GM18519 (cell line): ENCODE data around the gene ACOT9.
"Not testable (repeated sequence)": the region's sequence is repeated elsewhere in the genome, so short reads cannot be mapped to it uniquely, and the experiment has no call there.

Experiments used
- ATAC-seq: cut with Tn5 transposase; IDR thresholded peaks from one replicate; pipeline ENCODE4 v1.9.1; 2021; ENCODE audit warnings: mild to moderate bottlenecking, moderate library complexity; ENCODE audit not compliant: unreplicated experiment, low FRiP score

The ACOT9 gene

DNA sequence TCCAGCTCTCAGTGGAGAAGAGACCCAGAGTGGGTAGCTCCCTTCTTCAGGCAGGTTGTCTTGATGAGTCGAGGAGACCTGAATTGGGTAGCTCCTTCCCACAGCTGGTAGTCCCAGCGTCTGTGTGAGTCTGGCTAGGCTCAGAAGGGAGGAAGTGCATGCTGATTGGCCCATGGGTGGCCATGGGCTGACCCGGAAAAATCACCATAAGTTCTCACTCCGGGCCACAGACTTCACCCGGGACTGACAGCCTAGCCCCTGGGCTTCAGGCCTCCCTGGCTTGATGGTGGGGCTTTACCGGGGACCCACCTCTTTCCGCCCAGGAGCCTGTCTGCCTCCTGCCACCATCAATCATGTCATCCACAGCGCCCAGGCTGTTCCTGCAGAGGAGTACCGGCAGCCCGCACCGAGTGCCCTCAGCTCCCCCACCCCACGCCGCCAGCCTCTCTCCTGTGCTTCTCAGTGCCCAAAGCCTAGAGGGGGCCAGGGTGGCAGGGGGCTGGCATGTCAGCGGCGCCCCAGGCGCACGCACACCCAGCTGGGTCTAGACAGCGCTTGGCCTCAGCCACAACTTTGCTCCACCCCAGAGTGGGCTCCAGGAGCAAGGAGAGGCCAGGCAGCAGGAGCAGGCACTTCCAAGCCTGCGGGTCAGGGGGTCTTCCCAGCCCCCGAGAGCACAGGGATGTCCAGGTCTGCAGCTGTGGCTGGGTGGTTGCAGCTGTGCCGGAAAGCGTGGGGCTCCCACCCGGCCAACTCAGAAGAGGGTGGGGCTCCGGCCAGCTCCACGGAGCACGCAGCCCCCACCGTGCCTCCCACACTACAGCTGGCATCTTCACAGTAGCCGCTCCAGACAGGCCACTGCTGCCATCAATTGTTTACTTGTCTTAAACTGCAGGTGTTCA, 23.8 kb upstream of the ACOT9 start:
- ATAC-seq: no peak

DNA sequence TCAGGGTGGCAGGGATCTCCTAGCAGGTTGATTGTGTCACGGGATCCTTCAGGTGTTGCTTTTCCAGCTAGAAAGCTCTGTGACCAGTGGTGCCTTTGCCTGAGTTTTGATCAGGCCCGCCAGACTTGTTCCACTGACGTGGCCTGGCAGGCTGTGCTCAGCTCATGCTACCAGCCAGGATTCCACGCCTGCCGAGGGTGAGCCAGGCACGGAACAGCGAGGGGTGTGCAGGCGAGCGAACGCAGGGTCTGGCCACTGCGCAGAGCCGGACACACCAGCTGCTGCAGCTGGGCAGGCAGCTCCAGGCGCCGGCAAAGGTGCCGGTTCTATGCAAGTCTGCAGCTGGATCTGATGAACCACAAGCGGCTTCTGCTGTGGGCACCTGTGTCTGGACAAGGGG, 22.8 kb upstream of the ACOT9 start:
- ATAC-seq: no peak

DNA sequence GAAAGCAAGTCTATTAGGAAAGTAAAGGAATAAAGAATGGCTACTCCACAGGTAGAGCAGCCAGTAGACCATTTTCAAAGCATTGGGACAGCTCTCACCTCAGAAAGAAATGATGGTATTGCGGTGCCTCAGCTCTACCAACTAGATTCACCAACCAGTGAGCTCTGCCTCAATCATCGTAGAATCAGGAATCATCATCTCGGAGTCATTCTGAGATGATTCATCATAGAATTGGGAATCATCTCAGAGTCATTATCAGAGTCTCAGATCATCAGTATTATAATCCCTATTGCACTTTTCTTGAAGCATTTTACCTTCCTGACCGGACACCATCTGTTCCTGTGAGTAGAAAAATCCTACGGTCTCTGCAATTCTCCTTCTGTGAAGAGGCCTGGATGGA, 22.4 kb upstream of the ACOT9 start:
- ATAC-seq: no peak

DNA sequence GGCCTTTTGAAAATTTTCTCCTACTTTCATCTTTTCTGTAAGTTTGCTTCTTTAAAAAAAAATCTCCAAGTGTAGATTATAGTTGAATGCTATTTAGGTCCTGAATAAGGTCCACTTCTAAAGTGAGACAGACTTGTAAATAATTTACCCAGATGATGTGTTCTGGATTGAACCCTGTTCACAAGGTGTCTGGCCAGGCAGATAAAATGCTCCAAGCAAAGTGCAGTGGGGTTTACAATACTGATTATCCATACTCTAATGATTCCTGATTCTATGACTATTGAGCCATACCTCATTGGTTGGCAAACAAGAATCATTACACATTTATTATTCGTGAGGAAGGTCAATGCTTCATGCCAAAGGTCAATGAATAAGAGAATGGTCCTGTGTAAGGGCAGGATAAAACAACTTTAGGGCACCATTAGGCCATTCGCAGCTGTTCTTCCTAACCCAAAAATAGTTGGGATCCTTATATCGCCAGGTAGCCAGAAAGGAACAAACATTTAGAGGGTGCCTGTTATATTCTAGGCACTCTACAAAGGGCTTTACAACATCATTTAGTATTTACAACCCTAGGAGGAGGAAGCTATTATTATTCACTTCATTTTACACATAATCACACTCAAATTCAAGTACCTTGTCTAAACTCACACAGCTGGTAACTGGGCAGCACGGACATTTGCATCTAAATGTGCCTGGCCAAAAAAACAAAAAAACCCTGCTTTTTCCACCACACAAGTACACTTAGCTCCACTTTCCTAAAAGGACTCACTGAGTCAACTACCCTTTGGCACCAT, 21.3 kb upstream of the ACOT9 start:
- ATAC-seq: no peak

DNA sequence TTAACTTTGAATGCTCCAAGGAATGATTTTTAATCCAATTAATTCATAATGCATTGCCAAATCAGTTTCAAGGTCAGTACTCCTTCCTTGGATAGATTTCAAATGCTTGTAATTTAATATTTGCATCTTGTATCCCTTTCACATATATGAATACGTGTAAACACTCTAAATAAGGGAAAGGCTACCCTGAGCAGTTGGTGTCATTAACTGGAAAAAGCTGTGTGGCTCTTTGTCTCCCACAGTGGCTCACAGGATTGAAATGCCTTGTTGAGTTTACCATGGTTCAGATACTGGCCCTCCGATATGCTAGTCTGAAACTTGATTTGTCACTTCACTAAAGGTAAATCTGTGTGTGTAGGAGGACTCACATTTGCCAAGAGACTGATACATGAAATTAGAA, 16.7 kb upstream of the ACOT9 start:
- no peak for ATAC-seq

DNA sequence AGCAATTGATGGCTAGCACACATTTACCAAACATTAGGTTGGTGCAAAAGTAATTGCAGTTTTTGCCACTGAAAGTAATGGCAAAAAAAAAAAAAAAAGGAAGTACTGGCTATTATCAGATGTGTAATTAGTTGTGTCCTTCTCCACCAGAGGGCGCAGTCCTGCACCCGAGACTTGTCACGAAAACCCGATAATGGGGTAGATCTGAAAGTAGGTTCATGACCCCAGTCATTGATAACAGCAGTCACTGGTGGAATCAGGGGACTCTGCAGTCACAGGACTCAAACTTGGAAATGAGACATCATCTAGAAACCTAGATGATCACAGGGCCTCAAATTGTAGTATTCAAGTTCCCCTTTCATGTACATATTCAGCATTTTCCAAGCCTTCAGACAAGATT, 13.1 kb upstream of the ACOT9 start:
- ATAC-seq: peak; percentile 72

DNA sequence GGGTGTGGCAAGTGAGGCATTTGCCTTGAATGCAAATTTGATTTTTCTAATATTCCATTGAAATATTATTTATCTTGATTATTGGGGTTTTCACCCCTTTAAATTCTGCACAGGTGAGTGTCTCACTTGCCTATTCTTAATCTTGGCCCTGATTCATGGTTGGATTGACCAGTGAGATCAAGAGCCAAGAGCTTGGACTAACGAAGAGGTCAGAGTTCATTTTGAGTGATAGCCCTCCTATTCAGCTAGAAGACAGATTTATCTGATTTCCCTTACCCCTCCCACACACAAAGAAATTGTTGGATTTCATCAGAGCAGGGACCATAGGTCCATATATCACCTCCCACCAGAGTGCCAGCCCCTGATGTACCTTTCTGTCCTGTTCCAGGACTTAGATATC, 11.6 kb upstream of the ACOT9 start:
- ATAC-seq: no peak

DNA sequence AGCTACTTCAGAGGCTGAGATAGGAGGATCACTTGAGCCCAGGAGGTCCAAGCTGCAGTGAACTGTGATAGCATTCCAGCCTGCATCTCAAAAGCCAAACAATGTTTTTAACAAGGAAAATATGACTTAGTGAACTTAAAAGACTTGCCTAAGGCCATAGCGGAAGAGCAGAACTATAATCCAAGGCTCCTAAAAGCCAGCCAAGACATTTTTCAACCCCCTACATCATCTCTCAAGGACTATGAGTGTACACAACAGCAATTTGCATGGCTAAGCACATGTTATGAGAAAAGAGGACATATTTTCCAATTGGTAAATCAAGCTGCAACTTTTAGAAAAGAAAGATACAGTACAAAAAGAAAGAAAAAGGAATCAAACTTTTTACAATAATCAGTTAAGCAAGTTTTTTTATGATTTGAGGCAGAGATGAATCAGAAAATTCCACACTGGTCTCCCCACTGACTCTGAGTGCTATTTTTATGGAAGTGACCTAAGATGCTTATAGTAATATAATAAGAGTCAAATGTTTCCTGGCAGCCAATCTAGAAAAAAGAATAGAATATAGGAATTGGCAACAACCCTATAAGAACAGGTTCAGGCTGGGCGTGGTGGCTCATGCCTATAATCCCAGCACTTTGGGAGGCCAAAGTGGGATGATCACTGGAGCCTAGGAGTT, 9.8 kb upstream of the ACOT9 start:
- ATAC-seq: no peak

DNA sequence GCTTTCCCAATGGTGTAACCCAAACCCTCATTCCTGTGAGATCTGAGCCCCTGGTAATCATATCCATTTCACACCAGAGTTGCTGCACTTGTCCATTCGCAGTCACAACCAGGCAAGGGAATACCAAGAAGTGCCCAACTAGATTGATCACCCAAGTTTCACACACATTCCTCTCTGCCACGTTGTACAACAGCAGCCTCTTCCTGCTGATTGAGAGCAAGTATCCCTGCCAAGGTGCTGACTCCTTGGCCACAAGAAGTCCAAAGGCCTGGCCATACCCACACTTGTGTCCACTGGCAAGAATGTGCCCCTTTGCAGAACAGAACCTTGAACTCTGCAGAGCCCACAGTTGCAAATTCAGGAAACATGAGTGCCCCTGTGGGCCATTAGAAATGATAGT, 6.5 kb upstream of the ACOT9 start:
- ATAC-seq: no peak

DNA sequence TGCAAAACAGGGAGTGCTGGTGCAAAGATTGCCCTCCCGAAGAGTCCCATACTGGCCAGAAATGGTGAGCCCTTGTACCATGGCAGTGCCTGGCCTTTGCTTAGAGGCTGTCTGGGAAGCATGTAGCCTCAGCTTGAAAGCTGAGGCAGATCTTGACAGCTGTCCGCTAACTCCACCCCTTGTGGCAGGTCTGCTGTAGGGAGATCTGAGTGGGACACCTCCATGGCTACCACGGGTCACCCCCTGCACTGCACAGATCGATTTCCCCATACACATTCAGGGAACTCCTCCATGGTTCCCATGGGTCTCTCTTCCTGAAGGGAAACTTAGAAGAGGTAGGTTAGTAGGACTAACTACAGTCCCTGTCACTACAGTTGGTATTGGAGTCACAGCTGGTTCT, 6.1 kb upstream of the ACOT9 start:
- no peak for ATAC-seq

DNA sequence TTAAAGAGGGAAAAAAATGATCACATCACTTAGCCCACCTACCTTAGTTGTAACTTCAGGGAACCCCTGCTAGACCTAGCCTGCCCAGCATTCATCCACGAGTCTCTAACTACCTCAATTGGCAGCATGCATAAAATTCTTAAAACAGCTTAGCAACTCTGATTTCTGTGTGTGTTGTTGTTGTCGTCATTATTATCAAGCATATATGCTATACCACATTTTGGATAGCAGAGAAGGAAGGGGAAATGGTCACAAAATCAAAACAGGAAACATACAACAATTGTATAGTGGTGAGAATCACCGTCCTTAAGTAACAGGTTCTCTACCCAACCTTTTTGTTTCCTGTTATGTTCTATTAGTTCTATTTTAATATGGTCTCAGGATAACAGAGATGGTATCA, 2.7 kb upstream of the ACOT9 start:
- no peak for ATAC-seq

DNA sequence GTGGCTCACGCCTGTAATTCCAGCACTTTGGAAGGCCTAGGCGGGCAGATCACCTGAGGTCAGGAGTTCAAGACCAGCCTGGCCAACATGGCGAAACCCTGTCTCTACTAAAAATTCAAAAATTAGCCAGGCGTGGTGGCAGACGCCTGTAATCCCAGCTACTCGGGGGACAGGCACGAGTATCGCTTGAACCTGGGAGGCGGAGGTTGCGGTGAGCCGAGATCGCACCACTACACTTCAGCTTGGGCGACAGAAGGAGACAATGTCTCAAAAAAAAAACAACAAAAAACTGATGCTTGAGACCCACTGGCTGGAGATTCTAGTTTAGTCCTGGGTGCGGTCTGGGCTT, 521 bp upstream of the ACOT9 start:
- not testable (repeated sequence) for ATAC-seq

DNA sequence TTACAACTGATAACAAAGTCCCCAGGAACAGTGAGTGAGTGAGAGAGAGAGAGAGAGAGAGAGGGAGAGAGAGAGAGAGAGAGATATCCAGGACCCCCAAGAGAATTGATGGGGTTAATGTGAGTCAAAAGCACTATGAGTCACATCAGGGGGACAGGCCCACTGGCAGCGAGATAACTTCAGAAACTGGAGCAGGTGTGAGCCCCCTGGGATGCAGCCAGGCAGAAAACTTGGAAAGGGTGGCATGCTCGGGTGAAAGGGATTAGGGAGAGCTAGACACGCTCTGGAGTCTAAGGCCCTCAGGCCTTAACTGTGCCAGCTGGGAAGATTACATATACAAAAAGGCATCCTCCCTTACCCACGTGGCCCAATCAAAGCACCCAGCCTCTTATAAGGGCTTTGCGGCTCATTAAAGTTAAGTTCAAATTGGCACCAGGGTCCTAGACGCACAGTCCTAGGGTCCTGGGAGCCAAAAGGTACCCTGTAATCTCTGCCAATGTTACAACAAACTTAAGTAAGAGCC, 841 bp downstream of the ACOT9 start:
- no peak for ATAC-seq

DNA sequence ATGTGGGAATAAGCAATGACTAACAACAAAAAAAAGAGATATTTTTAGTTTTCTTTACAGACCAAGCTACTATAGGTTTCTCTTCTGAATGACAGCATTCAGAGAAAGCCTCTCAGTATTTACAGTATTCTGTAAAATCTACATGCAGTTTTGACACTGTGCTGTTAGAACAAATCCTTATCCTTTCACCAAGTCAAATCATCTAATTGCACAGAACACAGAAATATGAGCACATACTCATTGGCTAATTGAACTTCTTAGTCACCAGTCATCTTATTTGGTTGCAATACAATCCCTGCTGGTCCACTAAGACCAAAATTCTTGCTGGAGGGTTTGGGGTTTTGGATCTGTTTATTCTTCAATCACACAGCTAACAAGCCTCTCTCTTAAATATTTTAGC, 5.7 kb downstream of the ACOT9 start:
- no peak for ATAC-seq

DNA sequence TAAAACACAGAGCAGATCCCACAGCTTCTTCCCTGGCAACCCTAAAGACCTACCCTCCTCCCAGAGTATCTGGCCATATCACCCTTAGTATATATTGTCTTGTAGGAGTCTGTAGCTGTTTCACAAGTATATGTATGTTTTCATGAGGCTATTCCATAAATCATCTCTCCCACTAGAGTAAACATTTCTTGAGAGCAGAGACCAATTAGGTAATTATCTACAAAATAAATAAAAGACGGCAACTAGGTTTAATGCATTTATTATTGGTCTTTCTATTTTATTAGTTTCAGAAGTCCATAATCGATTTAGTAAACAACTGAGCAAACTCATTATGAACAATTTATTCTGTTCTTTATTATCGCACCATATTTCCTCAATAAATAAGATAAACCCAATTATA, 7.0 kb downstream of the ACOT9 start:
- no peak for ATAC-seq

DNA sequence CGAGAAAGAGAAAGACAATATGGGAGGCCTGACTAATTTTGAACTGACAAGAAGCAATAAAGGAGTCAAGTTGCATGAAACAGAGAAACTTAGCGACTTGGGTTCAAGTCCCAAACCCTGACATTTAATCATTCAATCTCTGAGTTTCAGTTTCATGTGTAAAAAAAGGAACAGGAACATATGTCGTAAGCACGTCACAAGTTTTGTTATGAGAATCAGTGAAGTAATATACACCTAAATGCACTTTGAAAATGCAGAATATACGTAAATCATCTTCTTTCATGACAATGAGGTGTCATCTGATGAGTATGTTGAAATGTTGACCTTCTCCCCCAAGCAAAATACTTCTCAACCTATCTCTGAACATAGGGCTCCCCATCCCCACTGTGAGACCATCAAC, 10.4 kb downstream of the ACOT9 start:
- peak; percentile 95 for ATAC-seq

DNA sequence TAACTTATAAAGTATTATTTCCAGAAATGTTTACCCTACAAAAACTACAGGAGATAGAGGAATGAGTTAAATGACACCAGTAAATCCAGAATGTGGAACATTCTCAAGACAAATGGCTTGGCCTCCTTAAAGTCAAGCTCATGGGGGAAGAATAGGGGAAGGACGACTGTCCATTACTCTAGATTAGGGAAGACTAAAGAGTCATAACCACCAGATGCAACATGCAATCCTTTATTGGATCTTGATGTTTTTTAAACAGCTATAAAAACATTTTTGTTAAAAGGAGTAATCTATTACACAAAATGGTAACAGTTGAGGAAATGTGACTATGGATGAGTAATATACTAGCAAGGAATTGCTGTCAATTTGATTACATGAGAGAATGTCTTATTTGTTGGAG, 11.1 kb downstream of the ACOT9 start:
- ATAC-seq: no peak

DNA sequence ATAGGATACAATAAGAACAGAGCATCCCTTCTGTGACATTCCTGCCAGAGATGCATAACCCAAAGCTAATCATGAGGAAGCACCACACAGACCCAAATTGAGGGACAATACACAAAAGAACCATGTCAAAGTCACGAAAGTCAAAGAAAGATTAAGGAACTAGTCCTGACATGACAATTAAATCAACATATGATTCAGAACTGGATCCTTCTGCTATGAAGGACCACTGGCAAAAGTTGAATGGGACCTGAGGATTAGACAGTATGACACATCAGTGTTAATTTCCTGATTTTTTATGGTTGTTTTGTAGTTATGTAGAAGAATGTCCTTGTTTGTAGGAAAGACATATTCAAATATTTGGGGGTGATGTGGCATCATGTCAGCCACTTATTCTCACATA, 13.9 kb downstream of the ACOT9 start:
- ATAC-seq: no peak

DNA sequence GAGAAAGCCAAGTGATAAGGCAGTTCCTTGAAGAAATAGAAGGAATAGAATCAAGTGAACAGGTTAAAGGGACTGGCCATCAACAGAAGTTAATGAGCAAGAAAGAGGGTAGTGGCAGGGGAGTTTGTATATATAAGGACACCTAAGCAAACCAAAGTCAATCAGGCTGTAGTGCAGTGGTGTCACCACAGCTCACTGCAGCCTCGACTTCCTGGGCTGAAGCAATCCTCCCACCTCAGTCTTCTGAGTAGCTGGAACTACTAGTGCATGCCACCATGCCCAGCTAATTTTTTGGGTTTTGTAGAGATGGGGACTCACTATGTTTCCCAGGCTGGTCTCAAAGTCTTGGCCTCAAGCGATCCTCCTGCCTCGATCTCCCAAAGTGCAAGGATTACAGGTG, 15.9 kb downstream of the ACOT9 start:
- ATAC-seq: no peak

DNA sequence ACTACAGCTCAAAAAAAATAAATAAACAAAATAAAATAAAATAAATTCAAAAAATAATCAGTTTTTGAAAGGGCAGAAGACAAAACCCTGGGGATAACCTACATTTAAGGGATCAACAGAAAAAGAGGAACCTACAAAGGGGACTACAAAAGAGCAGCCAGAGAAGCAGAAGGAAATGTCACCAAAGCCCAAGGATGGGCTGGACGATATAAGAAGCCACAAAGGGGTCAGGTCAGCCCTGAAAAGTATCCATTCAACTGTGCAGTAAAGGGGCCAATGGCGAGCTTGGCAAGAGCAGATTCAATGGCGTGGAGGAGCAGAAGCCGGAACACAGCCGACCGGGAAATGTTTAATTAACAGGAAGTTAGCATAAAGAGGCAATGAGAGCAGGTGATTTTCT, 16.9 kb downstream of the ACOT9 start:
- no peak for ATAC-seq

DNA sequence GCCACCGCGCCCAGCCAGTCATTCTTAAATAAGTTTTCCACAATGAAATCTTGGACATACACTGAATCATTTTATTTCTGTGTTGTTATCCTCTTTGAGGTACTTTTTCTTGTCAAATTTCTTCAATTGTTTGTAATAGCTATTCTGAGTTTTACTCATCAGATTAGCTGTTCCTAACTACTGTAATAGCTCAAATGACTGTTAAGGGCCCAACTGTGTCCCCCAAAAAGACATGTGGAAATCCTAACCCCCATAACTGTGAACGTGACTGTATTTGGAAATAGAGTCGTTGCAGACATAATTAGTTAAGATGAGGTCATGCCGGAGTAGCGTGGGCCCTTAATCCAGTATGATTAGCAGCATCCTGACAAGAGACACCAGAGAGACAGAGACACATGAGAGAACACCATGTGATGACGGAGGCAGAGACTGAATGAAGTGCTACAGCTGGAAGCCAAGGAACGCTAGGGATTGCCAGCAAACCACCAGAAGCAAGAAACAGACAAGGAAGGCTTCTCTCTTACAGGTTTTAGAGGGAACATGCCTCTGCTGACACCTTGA, 22.9 kb downstream of the ACOT9 start:
- no peak for ATAC-seq
